Small intestine (tissue), 7 donors: ENCODE data around the gene CDC26. TPM values are rescaled to one million over a fixed set of nuclear protein-coding genes. Genes with fewer than 3 reads are reported as not detected.

Source experiments
- DNase-seq, 2 donors: peaks; one replicate each; pipeline versions ENCODE4 v3.0.0 to v3.0.0-alpha.2; 2013
- FAIRE-seq: peaks from 2 replicates; lab custom pipeline; 2012; peaks lifted over from hg19 to GRCh38; lab: Jason Lieb, UNC
- H3K27ac ChIP-seq, 3 donors: one replicate each; pipeline ENCODE4 v1.5.1; 2013; ENCODE audit warnings: low read length in 2 of 3, mild to moderate bottlenecking in 2 of 3, control low read depth in 1 of 3, inconsistent platforms in 1 of 3, low read depth in 1 of 3, moderate library complexity in 1 of 3
- H3K27me3 ChIP-seq, 3 donors: one replicate each; pipeline ENCODE4 v1.6.1; 2013; ENCODE audit warnings: low read length in 3 of 3, inconsistent platforms in 1 of 3; ENCODE audit not compliant: control insufficient read depth in 3 of 3, insufficient read depth in 3 of 3
- H3K36me3 ChIP-seq, 3 donors: one replicate each; pipeline ENCODE4 v1.6.1; 2013; ENCODE audit warnings: low read length in 3 of 3, inconsistent platforms in 1 of 3, low read depth in 1 of 3, mild to moderate bottlenecking in 1 of 3, moderate library complexity in 1 of 3; ENCODE audit not compliant: control insufficient read depth in 3 of 3, insufficient read depth in 2 of 3
- H3K4me1 ChIP-seq, 3 donors: one replicate each; pipeline ENCODE4 v1.6.1; 2013; ENCODE audit warnings: low read length in 2 of 3, inconsistent platforms in 1 of 3, low read depth in 1 of 3, mild to moderate bottlenecking in 1 of 3, moderate library complexity in 1 of 3; ENCODE audit not compliant: control insufficient read depth in 3 of 3, insufficient read depth in 2 of 3
- H3K4me3 ChIP-seq, 3 donors: one replicate each; pipeline ENCODE4 v1.5.1; 2013; ENCODE audit warnings: low read length in 3 of 3, control low read depth in 1 of 3, inconsistent platforms in 1 of 3, low read depth in 1 of 3, mild to moderate bottlenecking in 1 of 3, moderate library complexity in 1 of 3
- H3K9me3 ChIP-seq, 2 donors: one replicate each; pipeline ENCODE4 v1.6.1; 2013; ENCODE audit warnings: low read depth in 1 of 2, low read length in 1 of 2; ENCODE audit not compliant: control insufficient read depth in 2 of 2, insufficient read depth in 1 of 2
- WGBS, 3 donors: extraction: QIAGEN DNeasy Blood & Tissue Kit; methylation state at CpG; one replicate each; pipeline ENCODE4 v1.1.7; 2013; 5-methylcytosine and 5-hydroxymethylcytosine counted together
- polyA plus RNA-seq, 4 donors: library from polyadenylated mRNA; stranded (reverse) in 3 of 4; unstranded in 1 of 4; fragments of 200-250 nt in 3 of 4; fragments of 120-200 nt in 1 of 4; gene quantifications; one replicate each; pipeline versions ENCODE4 v1.2.1 to v1.2.3, GENCODE V29; 2013
- donor health status: healthy with polysubstance abuse.
- donor health status: control.
- donor health status: control.
- donor health status: Bipolar disorder and iron deficiency.
- donor health status: healthy.

CDC26 gene
- polyA plus RNA-seq, 4 donors = 33.4 to 77.0 (median 56.3) TPM

DNA sequence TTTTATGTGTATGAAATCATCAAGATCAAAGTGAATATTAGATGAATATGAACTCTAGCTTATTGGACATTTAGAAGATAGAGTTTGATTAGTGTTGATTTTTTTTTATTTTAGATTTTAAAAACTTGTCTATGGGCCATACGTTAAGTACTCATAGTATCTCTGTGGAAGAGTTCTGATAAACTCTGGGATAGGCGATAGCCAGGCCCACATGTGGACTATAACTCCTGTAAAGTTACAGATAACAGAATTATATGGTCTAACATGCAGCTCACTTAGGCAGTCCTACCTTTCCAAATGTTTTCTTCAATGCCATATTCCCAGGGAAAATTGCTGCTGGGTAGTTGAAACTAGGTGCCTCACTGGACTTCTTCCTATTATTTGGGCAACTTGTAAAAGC, 43.7 kb downstream of the CDC26 start:
- H3K9me3 ChIP-seq = no peaks in the 10 kb centered on the region
- H3K4me3 ChIP-seq = no peak overlapping the region
- H3K4me1 ChIP-seq = peaks cover 2 to 9% (median 5%) of the 10 kb centered on the region in 3 donors
- no peak overlapping the region for H3K27ac ChIP-seq
- FAIRE-seq = no peak
- no peak for DNase-seq
- peaks cover 0 to 3% (median 2%) of the 10 kb centered on the region in 3 donors for H3K36me3 ChIP-seq
- 29 to 82% (median 61%) methylated on average over 2 of the region's 2 CpGs for WGBS, 3 donors
- H3K27me3 ChIP-seq = no peaks in the 10 kb centered on the region

DNA sequence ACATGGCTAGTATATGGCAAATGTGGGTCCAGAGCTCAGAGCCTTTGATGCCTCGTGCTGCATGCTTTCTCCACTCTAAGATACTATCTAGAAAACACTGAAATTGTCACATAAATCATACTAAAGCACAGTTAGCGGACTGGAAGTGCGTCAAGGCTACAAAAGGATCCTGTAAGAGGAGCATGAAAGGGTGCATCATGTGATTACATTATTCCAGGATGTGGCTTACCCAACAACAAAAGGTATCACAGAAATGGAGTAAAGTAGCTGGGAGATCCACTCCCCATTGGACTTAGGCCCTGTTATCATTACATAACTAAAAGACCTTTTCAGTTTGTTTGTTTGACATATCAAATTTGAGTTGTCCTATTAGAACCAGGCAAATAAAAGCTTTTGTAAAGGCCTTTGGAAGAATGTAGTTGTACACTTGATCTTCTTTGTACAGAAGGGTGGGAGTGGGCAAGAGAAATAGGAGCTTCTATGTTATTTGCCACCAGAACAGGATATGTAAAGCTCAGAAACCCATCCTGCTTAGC, 47.2 kb downstream of the CDC26 start:
- DNase-seq (peak; percentile 55 to 64), FAIRE-seq (no peak)
- H3K27ac ChIP-seq = peak overlapping the region in 2 of 3 donors; percentile 60
- no peaks in the 10 kb centered on the region for H3K27me3 ChIP-seq
- no peaks in the 10 kb centered on the region for H3K9me3 ChIP-seq
- H3K4me1 ChIP-seq = peaks cover 3 to 10% (median 7%) of the 10 kb centered on the region in 3 donors
- peaks cover 0 to 8% (median 3%) of the 10 kb centered on the region in 3 donors for H3K36me3 ChIP-seq
- WGBS, 3 donors = 56 to 60% (median 57%) methylated on average over 3 of the region's 3 CpGs
- no peak overlapping the region for H3K4me3 ChIP-seq

DNA sequence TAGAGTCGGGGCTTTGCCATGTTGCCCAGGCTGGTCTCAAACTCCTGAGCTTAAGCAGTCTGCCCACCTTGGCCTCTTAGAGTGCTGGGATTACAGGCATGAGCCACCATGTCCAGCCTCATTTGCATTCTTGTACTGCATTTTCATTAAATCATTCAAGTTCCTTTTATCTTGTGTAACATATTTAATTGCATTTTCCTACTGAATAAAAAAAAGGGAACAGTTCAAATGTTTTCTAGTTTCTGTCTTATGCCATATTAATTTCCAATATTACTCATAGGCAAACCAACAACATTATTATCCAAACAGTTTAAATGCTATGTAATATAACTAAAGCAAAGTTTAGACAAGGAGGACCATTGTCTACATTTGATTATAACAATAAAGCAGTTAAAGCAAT, 47.9 kb downstream of the CDC26 start:
- no peak for FAIRE-seq
- Histone ChIP-seq H3K4me1 (peaks cover 6 to 13% (median 7%) of the 10 kb centered on the region in 3 donors), H3K36me3 (peaks cover 0 to 8% (median 3%) of the 10 kb centered on the region in 3 donors), H3K27ac (no peak overlapping the region), H3K27me3 (no peaks in the 10 kb centered on the region), H3K9me3 (no peaks in the 10 kb centered on the region), H3K4me3 (no peak overlapping the region)
- 0 to 68% (median 48%) methylated on average over 1 of the region's 1 CpG for WGBS, 3 donors
- DNase-seq = no peak

DNA sequence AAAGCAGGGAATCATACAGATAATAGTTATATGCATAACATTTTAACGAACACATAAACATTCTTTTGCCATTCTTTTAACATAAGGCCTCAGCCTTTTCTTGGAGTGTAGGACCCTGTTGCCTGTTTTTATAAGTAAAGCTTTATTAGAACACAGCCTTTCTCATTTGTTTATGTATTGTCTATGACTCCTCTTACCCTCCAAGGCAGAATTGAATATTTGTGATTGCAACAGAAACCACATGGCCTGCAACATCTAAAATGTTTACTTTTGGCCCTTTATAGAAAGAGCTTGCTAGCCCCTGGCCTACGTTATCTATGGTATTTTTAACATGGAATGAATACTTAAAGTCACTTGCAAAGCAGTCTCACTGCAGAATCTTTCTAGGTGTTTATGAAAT, 51.4 kb downstream of the CDC26 start:
- H3K27me3 ChIP-seq = no peaks in the 10 kb centered on the region
- DNase-seq = no peak
- no peaks in the 10 kb centered on the region for H3K9me3 ChIP-seq
- no peak overlapping the region for H3K27ac ChIP-seq
- H3K36me3 ChIP-seq = peaks cover 0 to 8% (median 0%) of the 10 kb centered on the region in 3 donors
- 83 to 92% (median 87%) methylated on average over 2 of the region's 2 CpGs for WGBS, 3 donors
- no peak for FAIRE-seq
- H3K4me1 ChIP-seq = peaks cover 13 to 16% (median 14%) of the 10 kb centered on the region in 3 donors
- no peak overlapping the region for H3K4me3 ChIP-seq

DNA sequence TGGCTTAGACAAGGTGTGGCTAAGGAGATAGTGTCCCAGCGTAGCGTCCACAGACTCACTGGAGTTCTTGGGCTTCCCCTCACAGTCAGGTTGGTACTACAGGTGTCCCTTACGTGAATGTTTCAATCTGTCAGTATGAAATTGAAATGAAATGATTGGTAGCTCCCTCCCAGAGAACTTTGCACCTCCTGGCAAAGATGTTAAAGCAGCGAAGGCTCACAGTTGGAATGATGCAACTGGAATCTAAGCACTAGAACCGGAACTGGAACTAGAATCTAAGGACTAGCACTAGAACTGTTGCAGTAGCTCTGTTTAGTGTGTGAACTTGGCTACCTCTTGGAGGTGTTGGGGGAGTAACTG, 52.9 kb downstream of the CDC26 start:
- H3K36me3 ChIP-seq = peaks cover 0 to 10% (median 0%) of the 10 kb centered on the region in 3 donors
- DNase-seq (peak; percentile 82 to 94), FAIRE-seq (no peak)
- peak overlapping the region in 2 of 3 donors; percentile 62 to 94 for H3K4me3 ChIP-seq
- WGBS, 3 donors = 16 to 43% (median 28%) methylated on average over 5 of the region's 5 CpGs
- no peaks in the 10 kb centered on the region for H3K9me3 ChIP-seq
- H3K27ac ChIP-seq = peak overlapping the region; percentile 84 to 95 (median 92)
- H3K27me3 ChIP-seq = no peaks in the 10 kb centered on the region
- peaks cover 7 to 14% (median 9%) of the 10 kb centered on the region in 3 donors for H3K4me1 ChIP-seq

DNA sequence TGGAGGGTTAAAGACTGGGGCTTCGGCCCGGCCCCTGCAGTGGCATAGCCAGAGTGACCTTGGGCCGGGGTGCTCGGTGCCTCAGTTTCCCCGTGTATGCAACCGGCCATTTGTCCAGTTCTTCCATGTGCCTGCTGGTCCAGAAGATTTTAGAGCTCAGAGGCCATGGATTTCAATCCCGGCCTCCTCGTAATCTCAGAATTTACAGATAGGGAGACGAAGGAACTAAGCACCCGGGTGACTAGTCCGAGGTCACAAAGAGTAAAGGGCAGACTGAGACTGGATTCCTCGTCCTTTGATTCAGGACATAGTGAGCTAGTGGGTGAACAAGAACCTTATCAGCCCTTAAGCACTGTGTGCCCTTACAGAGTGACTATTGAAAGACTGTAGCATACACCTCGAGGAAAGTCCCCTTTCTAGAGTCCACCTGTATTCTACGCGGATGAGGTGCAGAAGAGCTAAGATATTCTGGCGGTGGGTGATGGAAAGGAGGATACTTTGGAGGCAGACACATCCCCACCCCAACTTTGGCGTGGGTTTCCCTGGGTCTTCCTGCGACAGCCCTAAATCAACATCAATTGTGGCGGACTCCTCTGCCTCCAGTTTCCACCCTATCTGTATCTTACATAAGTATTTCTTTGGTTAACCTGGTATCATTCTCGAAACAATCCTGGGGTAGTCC, 53.4 kb downstream of the CDC26 start:
- DNase-seq (peak in 1 of 2 donors; percentile 90), FAIRE-seq (no peak)
- H3K36me3 ChIP-seq = peaks cover 0 to 9% (median 0%) of the 10 kb centered on the region in 3 donors
- H3K27me3 ChIP-seq = no peaks in the 10 kb centered on the region
- H3K27ac ChIP-seq = peak overlapping the region; percentile 84 to 95 (median 92)
- peak overlapping the region; percentile 60 to 94 (median 62) for H3K4me3 ChIP-seq
- 6 to 11% (median 8%) methylated on average over 20 of the region's 20 CpGs for WGBS, 3 donors
- no peaks in the 10 kb centered on the region for H3K9me3 ChIP-seq
- peaks cover 7 to 14% (median 9%) of the 10 kb centered on the region in 3 donors for H3K4me1 ChIP-seq

DNA sequence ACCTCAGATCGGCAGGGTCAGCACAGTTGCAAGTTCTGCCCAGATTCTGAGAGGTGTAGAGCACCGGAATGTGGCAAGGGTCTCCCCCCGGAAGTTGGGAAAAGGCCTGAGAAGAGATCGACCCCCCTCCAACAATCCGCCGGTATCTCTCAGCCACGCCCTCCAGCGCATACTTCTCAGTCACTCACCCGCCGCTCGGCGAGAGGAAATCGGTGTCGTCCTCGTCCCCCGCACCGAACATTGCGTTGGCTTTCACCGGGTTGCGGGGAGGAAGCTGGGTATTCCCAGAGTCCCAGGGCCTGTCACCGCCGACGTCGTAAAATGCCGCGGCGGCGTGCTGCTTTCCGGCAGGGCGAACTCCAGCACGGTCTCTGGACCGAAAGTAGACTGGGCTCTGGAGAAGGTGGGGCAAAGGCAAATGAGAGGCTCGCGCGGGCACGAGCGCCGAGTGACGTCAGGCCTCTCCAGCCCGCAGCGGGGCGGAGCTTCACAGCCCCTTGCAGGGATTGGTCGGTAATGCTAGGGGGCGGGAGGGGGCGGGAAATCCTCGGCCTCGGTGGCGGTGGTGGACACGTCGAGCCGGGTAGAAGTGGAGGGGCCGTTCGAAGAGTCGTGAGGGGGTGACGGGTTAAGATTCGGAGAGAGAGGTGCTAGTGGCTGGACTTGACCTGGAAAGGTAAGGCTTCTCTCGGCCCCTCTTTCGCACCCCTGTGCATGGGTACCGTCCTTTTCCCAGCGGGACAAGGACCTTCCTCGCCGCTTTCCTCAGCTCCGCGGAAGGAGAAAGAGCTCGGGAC, 54.2 kb downstream of the CDC26 start, which contains the start of the genes FKBP15 and SLC31A1:
FKBP15 (minus strand) TSS at position 275 of the 797 bp plus-strand sequence; CDS start at position 241, 34 bp downstream.
SLC31A1 (plus strand) TSS at position 542 of the 797 bp plus-strand sequence. CDS start 34,605 bp downstream, outside the sequence.
- FAIRE-seq (no peak), DNase-seq (peak; percentile 98 to 100)
- Histone ChIP-seq H3K4me1 (peaks cover 7 to 14% (median 11%) of the 10 kb centered on the region in 3 donors), H3K9me3 (no peaks in the 10 kb centered on the region), H3K36me3 (peaks cover 0 to 9% (median 0%) of the 10 kb centered on the region in 3 donors), H3K27ac (peak within 1 kb of the TSS; percentile 84 to 95 (median 92)), H3K27me3 (no peaks in the 10 kb centered on the region), H3K4me3 (peak within 1 kb of the TSS; percentile 60 to 94 (median 71))
- 0% methylated on average over 61 to 65 of the region's 65 CpGs for WGBS, 3 donors

DNA sequence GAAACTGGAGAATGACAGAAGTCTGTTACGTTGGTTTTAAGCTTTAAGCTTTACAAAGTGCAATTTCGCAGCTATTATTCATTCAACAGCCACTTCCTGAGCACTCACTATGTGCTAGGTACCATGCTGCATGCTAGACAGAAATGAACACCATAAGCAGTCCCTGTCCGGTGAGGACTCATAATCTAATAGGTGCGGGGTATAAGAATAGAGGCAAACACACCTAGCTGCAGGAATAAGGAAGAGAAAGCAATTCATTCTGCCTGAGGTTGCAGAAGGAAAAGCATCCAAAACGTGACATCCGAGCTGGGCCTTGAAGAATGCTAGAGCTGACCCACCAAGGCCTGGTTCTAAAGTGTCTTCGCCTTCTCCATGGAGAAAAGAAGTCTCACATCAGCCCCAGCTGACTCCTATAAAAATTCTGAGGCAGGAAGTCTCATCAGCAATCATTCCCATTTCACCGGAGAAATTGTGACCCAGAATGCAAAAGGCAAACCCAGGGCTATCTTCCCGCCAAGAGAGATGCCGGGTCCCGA, 54.8 kb downstream of the CDC26 start:
- no peaks in the 10 kb centered on the region for H3K9me3 ChIP-seq
- FAIRE-seq (no peak), DNase-seq (peak in 1 of 2 donors; percentile 28)
- H3K27me3 ChIP-seq = no peaks in the 10 kb centered on the region
- WGBS, 3 donors = 1 to 4% (median 4%) methylated on average over 11 of the region's 11 CpGs
- H3K36me3 ChIP-seq = peaks cover 0 to 6% (median 0%) of the 10 kb centered on the region in 3 donors
- peak overlapping the region; percentile 52 to 94 (median 71) for H3K4me3 ChIP-seq
- H3K4me1 ChIP-seq = peaks cover 7 to 14% (median 11%) of the 10 kb centered on the region in 3 donors
- H3K27ac ChIP-seq = peak overlapping the region; percentile 67 to 87 (median 68)
